DMS 273 (cell line): ENCODE results near the gene FAM20B.

Experiments used
- DNase-seq: peaks from one replicate; lab custom pipeline; 2025; ENCODE audit not compliant: unreplicated experiment; lab: John Stamatoyannopoulos, UW

Gene FAM20B

DNA sequence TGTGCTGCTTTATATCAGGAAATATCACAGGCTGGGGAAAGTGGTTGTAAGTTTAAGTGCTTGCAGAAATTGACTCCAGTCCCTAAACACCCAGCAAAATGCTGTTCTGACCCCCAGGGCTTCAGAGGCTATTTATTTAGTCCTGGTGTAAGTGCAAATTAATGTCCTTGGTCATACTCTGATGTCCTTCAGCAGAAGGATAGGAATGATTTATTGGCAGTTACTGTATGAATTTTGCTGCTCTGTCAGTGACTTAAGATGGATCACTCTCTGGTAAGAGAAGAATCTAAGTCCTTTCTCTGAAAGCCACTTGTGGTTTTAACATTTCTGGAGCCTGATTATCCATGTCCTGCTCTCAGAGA lies 21.9 kb downstream of the FAM20B start:
- DNase-seq = no peak

DNA sequence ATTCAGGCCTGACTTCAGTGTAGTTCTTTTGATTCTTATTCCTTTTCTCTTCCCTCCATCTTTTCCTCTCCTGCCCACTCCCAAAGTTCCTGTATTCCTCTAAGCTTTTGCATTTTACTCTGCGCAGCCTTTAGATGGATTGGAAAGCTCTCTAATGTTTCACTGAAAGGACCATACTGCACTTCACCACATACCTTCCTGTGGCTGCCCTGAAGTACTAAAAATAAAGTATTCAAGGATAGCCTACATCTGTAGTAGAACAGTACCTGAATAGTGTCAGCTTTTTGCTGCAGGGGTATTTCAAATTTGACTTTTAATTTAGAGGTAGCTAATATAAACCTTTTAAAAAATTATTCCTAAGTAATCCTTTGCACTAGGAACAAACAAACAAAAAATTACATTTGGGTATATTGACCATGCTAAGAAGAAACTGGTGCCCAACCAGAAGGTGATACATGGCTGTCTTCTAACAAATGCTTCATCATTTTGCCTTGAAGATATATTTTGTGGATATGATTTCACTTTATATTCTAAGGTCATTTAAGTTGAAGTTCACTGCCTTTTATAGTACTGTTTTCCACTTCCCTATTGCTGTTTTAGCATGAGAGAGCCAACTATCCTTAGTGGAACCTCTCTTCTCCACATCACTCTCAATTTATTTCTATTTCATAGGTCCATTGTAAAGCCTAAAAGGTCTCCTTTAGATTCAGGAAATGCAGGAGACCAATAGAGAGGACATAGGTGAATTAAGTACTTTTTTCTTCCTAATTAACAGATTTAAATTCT lies 22.8 kb downstream of the FAM20B start:
- no peak for DNase-seq

DNA sequence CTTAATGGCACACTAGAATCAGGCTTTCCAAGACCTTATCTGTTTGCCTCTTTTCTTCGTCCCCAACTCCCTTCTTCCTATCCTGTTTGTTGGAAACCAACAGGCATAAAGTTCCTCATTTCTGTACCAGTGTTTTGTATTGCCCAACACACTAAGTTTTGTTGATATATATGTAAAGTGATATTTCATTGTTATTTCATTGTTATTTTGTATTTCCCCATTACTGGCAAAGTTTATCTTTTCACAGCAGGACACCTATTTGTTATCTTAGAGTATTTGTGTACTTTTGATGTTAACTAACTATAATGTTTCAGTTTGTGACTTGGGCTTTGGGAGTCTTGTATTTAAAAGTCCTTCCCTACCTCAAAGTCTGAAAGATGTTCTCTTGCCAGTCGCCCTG lies 27.1 kb downstream of the FAM20B start:
- no peak for DNase-seq

DNA sequence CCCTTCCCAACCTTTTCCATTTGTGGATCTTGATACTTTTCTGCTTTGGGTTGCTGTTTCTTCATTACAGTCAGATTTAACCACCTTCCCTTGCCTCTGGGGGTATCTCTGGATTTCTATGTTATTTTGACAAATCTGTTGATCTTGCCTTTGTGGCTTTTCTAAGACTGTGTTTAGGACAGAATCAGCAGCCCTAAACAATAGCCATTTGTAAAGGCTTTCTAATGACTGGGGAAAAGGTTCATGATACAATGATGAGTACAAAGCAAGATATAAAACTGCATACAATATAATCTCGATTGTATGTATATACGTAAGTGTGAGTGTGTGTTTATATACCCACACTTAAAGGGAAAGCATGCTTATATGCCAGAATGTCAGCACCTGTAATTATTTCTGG lies 27.8 kb downstream of the FAM20B start:
- DNase-seq = no peak

DNA sequence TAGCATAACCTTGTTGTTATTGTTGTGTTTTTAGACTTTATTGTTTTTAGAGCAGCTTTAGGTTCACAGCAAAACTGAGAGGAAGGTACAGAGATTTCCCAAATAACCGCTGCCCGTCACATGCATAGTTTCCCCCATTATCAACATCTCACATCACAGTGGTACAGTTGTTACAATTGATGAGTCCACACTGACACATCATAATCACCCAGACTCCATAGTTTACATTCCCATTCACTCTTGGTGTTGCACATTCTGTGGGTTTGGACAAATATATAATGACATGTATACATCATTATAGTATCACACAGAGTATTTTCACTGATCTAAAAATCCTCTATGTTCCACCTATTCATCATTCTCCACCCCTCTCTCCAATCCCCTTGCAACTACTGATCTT lies 30.2 kb downstream of the FAM20B start:
- DNase-seq = no peak

DNA sequence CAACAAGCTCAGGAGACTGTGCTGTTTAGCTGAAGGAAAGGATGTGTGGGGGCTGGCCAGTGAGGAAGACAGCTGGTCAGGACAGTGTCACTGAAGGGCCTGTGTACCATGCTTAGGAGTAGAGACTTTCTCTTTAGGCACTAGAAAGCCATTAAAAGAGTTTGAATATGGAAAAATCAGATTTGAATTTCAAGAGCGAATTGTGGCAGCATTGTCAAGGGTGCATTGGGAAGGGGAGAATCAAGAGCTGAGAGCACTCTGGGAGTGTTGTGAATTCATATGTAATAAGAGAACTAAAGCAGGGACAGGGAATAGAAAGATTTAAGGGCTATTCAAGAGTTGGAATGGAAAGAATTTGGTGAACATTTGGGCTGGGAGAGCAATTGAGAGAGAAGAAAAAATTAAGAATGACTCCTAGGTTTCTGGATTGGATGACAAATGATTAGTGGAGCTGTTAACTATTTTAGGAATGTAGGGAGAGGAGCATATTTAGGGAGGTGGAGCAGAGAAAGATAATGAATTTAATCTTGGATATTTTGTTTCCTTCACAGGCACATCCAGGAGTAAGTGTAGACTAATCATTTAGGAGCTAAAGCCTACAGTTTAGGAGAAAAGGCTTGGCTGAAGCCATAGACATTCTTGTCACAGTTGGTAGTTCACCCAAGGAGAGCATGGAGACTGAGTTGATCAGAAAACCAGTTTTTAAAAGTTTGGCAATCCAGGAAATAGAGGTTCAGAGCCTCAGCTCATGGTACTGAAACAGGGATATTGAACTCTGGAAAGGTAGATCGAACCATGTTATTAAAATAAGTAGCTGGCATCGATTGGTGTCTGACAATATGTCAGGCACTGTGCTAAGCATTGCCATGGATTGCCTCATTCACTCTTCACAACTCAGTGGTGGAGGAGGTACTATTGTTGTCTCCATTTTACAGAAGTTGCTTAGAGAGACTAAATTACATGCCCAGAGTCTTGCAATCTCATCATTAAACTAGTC lies 33.1 kb downstream of the FAM20B start:
- no peak for DNase-seq

DNA sequence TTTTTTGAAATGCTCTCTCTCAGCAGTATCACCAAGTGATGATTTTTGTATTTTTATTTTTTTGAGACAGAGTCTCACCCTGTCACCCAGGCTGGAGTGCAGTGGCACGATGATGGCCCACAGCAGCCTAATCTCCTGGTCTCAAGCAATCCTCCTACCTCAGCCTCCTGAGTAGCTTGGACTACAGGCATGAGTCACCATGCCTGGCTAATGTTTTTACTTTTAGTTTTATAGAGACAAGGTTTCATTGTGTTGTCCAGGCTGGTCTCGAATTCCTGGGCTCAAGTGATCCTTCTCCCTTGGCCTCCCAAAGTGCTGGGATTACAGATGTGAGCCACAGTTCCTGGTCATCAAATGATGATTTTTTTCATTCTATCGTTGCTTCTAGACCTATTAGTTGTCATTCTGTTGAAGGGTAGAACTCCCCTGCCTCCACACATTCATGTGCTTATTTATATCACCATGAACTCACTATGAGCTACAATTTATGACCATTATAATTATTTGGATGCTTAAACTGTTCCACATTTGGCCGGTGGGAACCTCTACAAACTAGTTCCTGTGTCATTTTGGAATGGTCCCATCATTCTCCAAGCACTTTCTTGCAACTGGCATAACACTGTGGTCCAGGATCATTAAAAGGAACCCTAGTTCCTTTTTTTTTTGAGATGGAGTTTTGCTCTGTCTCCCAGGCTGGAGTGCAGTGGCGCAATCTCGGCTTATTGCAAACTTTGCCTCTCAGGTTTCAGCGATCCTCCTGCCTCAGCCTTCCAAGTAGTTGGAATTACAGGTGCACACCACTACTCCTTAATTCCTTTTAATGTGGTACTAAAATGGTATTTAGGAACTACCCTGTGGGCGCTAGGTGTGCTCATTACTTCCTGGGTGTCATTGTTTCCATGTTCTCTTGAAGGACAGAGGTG lies 35.9 kb downstream of the FAM20B start:
- DNase-seq = no peak

DNA sequence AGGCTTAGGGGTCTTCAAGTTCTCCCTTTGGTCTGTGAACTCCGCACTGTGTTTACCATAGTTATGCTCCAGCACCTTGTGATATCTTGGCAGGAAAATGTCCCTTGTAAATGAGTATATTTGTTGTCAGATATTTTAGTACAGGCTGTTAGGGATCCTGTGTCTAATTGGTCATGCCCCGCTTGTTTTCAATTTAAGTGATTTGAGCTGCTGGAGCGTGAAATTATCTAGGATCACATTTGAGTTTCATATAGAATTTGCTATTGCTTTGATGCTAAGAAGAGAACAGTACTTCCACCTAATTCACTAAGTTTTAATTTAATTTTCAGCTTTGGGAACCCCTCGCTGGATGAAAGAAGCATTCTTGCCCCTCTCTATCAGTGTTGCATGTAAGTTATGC lies 40.8 kb downstream of the FAM20B start:
- DNase-seq = no peak

DNA sequence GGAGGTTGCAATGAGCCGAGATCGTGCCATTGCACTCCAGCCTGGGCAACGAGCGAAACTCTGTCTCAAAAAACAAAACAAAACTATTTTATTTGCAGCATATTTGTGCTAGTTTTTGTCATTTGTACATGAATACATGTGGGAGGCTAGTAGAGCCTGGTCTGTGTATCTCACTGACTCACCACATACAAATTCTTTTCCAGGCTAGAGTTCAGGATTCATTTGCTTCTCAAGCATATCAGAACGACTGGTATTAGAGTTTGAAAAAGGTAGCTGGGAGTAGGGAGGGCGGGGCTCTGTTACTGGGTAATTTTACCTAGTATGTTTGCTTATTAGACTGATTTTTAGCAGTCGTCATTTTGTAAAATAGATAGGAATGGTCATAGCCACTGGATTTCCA lies 51.7 kb downstream of the FAM20B start:
- no peak for DNase-seq

DNA sequence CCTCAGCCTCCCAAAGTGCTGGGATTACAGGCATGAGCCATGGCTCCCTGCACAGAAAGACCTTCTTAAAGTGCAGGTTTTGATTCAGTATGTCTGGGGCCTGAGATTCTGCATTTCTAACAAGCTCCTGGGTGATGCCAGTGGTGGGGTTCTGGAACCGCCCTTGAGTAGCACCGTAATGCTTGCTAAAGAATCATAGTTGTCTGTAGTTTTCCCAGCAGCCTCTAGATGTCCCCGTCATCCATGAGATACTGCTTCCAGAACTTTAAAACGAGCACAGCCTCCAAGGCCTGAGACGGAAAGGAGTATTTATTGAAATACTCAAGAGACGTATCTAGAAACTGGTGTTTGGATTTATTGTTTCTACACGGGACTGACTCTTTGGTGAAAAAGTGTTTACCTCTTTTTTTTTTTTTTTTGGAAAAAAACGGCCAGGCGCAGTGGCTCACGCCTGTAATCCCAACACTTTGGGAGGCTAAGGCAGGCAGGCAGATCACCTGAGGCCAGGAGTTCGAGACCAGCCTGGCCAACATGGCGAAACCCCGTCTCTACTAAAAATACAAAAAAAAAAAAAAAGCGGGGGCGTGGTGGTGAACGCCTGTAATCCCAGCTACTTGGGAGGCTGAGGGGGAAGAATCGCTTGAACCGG lies 53.5 kb downstream of the FAM20B start:
- peak; percentile 88 for DNase-seq

DNA sequence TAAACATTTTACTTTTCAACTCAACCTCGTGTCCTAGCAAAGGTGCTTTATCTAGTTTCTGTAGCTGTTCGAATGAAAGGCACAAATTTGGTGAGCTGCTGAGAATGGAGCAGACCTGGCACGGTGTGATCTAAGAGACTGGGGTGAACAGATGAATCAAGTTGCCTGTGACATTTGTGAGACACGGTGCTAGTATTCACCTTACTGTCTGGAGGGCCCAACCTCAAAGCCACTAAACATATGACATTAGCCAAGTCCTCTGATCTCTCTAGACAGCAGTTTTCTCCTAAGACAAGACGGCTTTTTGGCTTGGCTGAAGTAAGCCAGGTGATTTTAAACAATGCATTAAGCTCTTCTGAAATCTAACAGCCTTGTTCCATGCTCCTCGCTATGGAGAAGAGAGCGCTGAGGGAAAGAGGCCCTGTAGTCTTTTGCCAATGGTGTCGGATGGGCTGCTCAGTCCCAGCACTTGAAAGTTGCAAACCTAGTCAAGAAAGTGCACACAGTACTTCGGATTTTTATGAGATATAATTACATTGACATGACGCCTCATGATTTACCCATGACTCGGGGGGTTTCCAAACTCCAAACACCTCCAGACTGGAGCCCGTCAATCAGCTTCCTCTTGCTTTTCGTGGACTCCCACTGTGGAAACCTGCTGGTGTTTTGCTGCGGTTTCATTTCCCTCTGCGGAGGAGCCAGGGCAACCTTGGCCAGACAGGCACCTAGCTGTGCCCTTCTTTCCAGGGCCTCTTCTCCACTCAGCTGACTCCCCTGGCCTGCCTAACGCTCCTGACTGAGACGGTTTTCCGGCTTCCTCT lies 55.4 kb downstream of the FAM20B start:
- peak; percentile 48 for DNase-seq

DNA sequence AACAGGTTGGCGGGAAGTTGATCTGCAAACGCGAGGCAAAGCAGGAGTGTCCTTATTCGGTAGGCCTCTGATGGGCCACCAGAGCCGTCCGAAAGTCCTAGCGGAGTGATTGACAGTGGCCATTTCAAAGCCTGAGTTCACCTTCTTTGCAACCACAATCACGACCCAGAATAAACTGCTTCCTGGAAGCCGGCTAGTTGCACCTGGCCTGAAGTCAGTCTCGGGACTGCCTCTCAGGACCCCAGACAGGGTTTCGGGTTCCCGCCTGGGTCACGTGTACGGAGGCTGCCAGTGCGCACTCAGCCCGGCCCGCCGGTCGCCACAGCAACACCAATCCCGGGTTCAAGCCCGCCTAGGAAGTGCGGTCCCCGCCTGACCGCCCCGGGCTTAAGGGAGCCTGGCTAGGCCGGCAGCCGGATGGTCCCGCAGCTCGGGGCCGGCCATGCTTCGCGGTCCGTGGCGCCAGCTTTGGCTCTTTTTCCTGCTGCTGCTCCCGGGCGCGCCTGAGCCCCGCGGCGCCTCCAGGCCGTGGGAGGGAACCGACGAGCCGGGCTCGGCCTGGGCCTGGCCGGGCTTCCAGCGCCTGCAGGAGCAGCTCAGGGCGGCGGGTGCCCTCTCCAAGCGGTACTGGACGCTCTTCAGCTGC lies 56.1 kb downstream of the FAM20B start, which contains the start of gene TOR3A:
Gene TOR3A (plus strand): TSS at position 384 of the 646 bp plus-strand sequence. CDS start 59 bp downstream, at position 443.
- peak; percentile 95 for DNase-seq

DNA sequence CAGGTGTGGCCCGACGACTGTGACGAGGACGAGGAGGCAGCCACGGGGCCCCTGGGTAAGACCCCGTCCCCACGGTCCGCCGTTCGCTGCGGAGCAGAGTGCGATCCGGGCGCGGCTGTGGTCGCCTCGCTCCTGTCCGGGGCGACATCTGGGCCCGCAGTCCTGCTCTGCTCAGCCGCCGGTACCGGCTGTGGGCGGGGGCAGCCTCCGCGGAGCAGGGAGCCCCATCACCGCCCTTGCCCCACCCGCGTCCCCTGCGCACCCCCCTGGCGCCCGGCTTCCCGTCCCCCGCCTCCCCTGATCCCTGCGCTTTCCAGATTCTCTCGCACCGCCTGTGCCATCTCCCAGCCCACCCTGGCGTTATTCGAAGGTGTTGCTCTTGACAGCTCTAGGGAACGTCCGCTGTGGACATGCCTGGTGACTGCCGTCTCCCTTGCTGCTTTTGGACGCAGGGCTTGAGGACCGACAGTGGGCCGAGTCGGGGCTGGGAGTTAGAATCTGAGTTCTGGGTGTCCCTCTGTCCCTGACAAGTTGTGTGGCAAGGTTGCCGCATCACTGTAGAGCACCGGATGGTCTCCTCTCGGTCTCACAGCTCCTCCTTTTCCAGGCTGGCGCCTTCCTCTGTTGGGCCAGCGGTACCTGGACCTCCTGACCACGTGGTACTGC lies 56.8 kb downstream of the FAM20B start:
- DNase-seq = peak; percentile 70

DNA sequence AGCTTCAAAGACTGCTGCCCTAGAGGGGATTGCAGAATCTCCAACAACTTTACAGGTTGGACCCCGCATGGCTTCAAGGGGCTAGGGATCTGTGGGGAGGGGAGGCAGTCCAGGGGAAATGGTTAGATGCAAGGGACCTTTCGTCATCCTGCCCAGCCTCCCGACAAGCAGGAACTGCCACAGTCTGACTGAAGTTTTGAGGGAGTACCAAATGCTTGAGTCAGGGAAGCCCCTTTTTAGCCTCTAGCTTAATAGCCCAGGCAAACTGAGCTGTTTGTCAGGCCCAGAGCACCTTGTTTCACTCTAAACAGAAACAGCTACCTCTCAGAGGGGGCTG lies 57.3 kb downstream of the FAM20B start:
- no peak for DNase-seq

DNA sequence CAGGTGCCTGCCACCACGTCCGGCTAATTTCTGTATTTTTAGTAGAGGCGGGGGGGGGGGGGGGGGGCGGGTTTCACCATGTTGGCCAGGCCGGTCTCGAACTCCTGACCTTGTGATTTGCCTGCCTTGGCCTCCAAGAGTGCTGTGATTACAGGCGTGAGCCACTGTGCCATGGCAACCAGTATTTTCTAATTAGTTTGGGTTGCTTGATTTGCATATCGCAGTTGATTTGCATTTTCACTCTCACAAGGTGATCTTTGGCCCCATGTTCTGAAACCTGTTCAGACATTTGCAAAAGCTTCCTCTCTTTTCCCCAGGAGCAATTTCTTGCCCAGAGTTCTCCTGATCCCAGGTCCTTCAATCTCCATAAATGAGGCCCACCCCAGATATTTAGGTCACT lies 57.8 kb downstream of the FAM20B start:
- no peak for DNase-seq

DNA sequence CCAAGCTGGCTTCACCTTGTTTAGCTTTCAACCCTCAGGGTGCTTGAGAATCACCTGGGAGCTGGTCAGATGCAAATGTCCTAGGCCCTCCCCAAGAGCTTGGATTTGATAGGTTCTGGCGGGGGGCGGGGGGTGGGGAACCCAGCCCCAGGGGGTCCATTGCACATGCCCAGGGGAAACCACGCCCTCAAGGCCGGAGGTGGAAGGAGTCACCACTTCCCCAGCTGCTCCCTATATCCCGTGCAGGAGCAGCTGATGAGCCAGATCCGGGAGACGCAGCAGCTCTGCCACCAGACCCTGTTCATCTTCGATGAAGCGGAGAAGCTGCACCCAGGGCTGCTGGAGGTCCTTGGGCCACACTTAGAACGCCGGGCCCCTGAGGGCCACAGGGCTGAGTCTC lies 62.0 kb downstream of the FAM20B start:
- DNase-seq = no peak

DNA sequence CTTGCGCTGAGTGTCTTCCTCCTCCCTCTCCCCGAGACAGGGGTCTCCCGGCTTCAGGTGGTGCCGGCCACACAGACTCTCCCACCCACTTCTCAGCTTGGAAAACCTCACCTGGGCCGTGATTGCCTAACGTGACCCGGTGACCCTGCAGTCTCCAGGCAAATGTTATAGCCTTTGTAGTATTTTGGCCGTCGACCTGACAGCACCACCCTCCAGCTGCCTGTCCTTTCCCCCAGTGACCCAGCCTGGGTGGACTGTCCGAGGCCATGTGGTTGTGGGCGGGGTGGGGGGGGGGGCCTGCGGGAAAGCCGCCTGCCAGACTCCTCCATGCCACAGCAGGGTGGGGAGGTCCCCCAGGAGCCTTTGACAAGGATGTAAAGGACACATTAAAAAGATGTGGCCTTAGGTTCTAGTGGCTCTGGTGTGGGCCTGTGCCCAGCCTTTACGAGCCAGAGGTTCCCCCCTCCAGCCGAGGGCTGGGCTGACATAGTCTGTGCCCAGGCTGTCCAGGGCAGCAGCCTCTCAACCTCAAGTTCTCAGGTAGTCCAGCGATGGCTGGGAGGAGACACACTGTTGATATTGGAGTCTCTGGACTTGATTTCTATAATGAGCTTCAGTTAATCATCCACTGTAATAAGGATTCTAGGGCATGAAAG lies 64.3 kb downstream of the FAM20B start:
- DNase-seq = no peak

DNA sequence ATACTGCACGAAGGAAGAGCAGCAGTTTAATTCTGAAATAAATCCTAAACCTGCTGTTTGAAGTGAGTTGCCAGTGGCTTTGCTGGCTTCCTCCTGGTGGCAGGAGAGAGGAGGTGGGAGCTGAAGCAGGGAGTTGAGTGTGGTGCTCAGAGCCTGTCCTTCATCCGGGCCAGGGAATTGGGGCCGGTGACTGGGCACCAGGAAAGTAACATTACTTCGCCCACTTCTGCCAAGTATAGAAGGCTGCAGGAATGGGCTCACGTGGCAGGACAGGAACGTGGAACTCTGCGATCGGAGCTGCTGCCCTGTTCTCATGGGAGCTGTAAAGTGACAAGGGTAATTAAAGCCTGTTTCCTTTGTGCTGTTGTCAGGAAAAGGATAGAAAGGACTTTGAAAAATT lies 64.8 kb downstream of the FAM20B start:
- peak; percentile 8 for DNase-seq
